Neural cell (in vitro differentiated cells): ENCODE measurements around the gene PTPRN2. TPM values are rescaled to one million over a fixed set of nuclear protein-coding genes. Genes with fewer than 3 reads are reported as not detected.

Source experiments
- H2AFZ ChIP-seq: fragments of 200-600, 300-800 bp; sonication (generic), shearing (Covaris generic); 2 replicates; pipeline ENCODE4 v1.6.0; 2014; ENCODE audit warnings: low read depth, mild to moderate bottlenecking, antibody characterized with exemption, low read length, moderate library complexity
- H3F3A ChIP-seq: fragments of 200-600 bp; shearing (Covaris generic); 2 replicates; pipeline ENCODE4 v1.6.1; 2016; ENCODE audit warnings: mild to moderate bottlenecking, moderate library complexity, mixed read lengths, antibody characterized with exemption, low read length; ENCODE audit not compliant: insufficient read depth, poor library complexity, severe bottlenecking
- H3K27ac ChIP-seq: fragments of 200-600, 300-800 bp; sonication (generic), shearing (Covaris generic); 2 replicates; pipeline ENCODE4 v1.5.1; 2014; ENCODE audit warnings: mild to moderate bottlenecking, low read length, moderate library complexity
- H3K27me3 ChIP-seq: fragments of 300-800, 200-600 bp; sonication (generic), shearing (Covaris generic); 2 replicates; pipeline ENCODE4 v1.6.0; 2014; ENCODE audit warnings: mild to moderate bottlenecking, low read depth, low read length, moderate library complexity; ENCODE audit not compliant: insufficient read depth
- H3K36me3 ChIP-seq: fragments of 300-800, 200-600 bp; sonication (generic), shearing (Covaris generic); 2 replicates; pipeline ENCODE4 v1.5.1; 2014; ENCODE audit warnings: mild to moderate bottlenecking, antibody characterized with exemption, low read length, moderate library complexity; ENCODE audit not compliant: insufficient read depth
- H3K4me2 ChIP-seq: fragments of 300-800, 200-600 bp; sonication (generic), shearing (Covaris generic); 2 replicates; pipeline ENCODE4 v1.6.0; 2014; ENCODE audit warnings: mild to moderate bottlenecking, low read length
- H3K4me3 ChIP-seq: fragments of 300-800, 200-600 bp; sonication (generic), shearing (Covaris generic); 2 replicates; pipeline ENCODE4 v1.5.1; 2014; ENCODE audit warnings: mild to moderate bottlenecking, low read length, moderate library complexity
- H3K79me2 ChIP-seq: fragments of 200-600 bp; shearing (Covaris generic); replicated peaks from 2 replicates; pipeline ENCODE4 v1.6.0; 2014; ENCODE audit warnings: mild to moderate bottlenecking, low read length, moderate library complexity; ENCODE audit not compliant: insufficient read depth
- H3K9ac ChIP-seq: fragments of 300-800, 200-600 bp; sonication (generic), shearing (Covaris generic); 2 replicates; pipeline ENCODE4 v1.6.1; 2016; ENCODE audit warnings: mild to moderate bottlenecking, low read length, mixed read lengths
- H3K9me2 ChIP-seq: fragments of 200-600 bp; shearing (Covaris generic); 2 replicates; pipeline ENCODE4 v1.6.1; 2016; ENCODE audit warnings: mild to moderate bottlenecking, low read length, mixed read lengths; ENCODE audit not compliant: insufficient read depth
- H3K9me3 ChIP-seq: fragments of 200-600, 300-800 bp; sonication (generic), shearing (Covaris generic); 2 replicates; pipeline ENCODE4 v1.6.1; 2016; ENCODE audit warnings: mild to moderate bottlenecking, mixed run types, low read length, moderate library complexity, mixed read lengths
- H4K20me1 ChIP-seq: fragments of 200-600 bp; shearing (Covaris generic); 2 replicates; pipeline ENCODE4 v1.6.1; 2016; ENCODE audit warnings: mild to moderate bottlenecking, mixed run types; ENCODE audit not compliant: insufficient read depth
- CTCF ChIP-seq: fragments of 450-650 bp; IDR thresholded peaks from 2 replicates; pipeline ENCODE4 v1.5.1; 2014; ENCODE audit warnings: antibody characterized with exemption, mild to moderate bottlenecking, moderate library complexity; ENCODE audit not compliant: poor library complexity, severe bottlenecking
- EP300 ChIP-seq: fragments of 450-650 bp; conservative IDR thresholded peaks from 2 replicates; pipeline ENCODE4 v1.6.1; 2014; ENCODE audit warnings: antibody characterized with exemption, mild to moderate bottlenecking, moderate library complexity; ENCODE audit not compliant: poor library complexity, severe bottlenecking
- EZH2 ChIP-seq: fragments of 200-600, 300-800 bp; shearing (Covaris generic), sonication (generic); IDR thresholded peaks from 2 replicates; pipeline ENCODE4 v1.6.1; 2014; ENCODE audit warnings: antibody characterized with exemption, low read length, borderline replicate concordance, mild to moderate bottlenecking; ENCODE audit not compliant: insufficient read depth, poor library complexity, severe bottlenecking
- MXI1 ChIP-seq: fragments of 450-650 bp; conservative IDR thresholded peaks from 2 replicates; pipeline ENCODE4 v1.6.1; 2014; ENCODE audit warnings: antibody characterized with exemption, mild to moderate bottlenecking; ENCODE audit not compliant: poor library complexity, severe bottlenecking
- POLR2AphosphoS5 ChIP-seq: IDR thresholded peaks from 2 replicates; pipeline ENCODE4 v1.6.1; 2012
- RAD21 ChIP-seq: fragments of 450-650 bp; conservative IDR thresholded peaks from 2 replicates; pipeline ENCODE4 v1.6.1; 2014; ENCODE audit warnings: antibody characterized with exemption, mild to moderate bottlenecking, moderate library complexity
- REST ChIP-seq: IDR thresholded peaks from 2 replicates; pipeline ENCODE4 v1.6.1; 2012; ENCODE audit warnings: borderline replicate concordance
- SMC3 ChIP-seq: fragments of 450-650 bp; conservative IDR thresholded peaks from 2 replicates; pipeline ENCODE4 v1.6.1; 2014; ENCODE audit warnings: antibody characterized with exemption, mild to moderate bottlenecking, moderate library complexity; ENCODE audit not compliant: poor library complexity
- TAF1 ChIP-seq: IDR thresholded peaks from 2 replicates; pipeline ENCODE4 v1.6.1; 2012; ENCODE audit warnings: low read depth
- polyA plus RNA-seq: library from polyadenylated mRNA; depleted of rRNA; stranded (reverse); fragments of >200 nt; gene quantifications from 2 replicates; pipeline ENCODE4 v1.2.3, GENCODE V29; 2014

The PTPRN2 gene
- polyA plus RNA-seq, 1 donor from 2014 or later: 31.0 TPM

GRCh38 chr7:158123214-158123613 is 464.4 kb downstream of the PTPRN2 start:
- Histone ChIP-seq H3K79me2 (no peaks in the 10 kb centered on the region), H4K20me1 (no peaks in the 10 kb centered on the region), H3K27ac (no peak overlapping the region), H3K36me3 (no peaks in the 10 kb centered on the region), H2AFZ (no peak overlapping the region), H3K9me3 (peaks cover 19% of the 10 kb centered on the region), H3K27me3 (no peaks in the 10 kb centered on the region), H3K9ac (no peak overlapping the region), H3K4me3 (no peak overlapping the region), H3K4me2 (no peak overlapping the region), H3K9me2 (no peaks in the 10 kb centered on the region), H3F3A (no peaks in the 10 kb centered on the region)
- TF ChIP-seq TAF1 (no peak), SMC3 (no peak), RAD21 (no peak), MXI1 (no peak)

- Histone ChIP-seq H4K20me1 (no peaks in the 10 kb centered on the region), H3K4me3 (no peak overlapping the region), H3K9me3 (peaks cover 22% of the 10 kb centered on the region), H2AFZ (no peak overlapping the region), H3K9me2 (no peaks in the 10 kb centered on the region), H3K9ac (no peak overlapping the region), H3K4me2 (no peak overlapping the region), H3K79me2 (no peaks in the 10 kb centered on the region), H3K27me3 (no peaks in the 10 kb centered on the region), H3K27ac (no peak overlapping the region), H3F3A (no peaks in the 10 kb centered on the region), H3K36me3 (no peaks in the 10 kb centered on the region)
- TF ChIP-seq CTCF (no peak), POLR2AphosphoS5 (no peak), EZH2 (no peak), SMC3 (no peak), EP300 (no peak), REST (no peak), RAD21 (no peak), MXI1 (no peak)
Measured at GRCh38 chr7:158121441-158122045, 466.1 kb downstream of the PTPRN2 start.
